ENCODE results near the gene KIAA1549.
"Not testable (repeated sequence)": the region's sequence is repeated elsewhere in the genome, so short reads cannot be mapped to it uniquely, and the experiment has no call there.

The KIAA1549 gene

GRCh38 chr7:138848056-138848980, 132.9 kb downstream of the KIAA1549 start:
- DNase-seq: no peak

- no peak for DNase-seq
Measured at GRCh38 chr7:138845711-138846110, 135.5 kb downstream of the KIAA1549 start.

DNA sequence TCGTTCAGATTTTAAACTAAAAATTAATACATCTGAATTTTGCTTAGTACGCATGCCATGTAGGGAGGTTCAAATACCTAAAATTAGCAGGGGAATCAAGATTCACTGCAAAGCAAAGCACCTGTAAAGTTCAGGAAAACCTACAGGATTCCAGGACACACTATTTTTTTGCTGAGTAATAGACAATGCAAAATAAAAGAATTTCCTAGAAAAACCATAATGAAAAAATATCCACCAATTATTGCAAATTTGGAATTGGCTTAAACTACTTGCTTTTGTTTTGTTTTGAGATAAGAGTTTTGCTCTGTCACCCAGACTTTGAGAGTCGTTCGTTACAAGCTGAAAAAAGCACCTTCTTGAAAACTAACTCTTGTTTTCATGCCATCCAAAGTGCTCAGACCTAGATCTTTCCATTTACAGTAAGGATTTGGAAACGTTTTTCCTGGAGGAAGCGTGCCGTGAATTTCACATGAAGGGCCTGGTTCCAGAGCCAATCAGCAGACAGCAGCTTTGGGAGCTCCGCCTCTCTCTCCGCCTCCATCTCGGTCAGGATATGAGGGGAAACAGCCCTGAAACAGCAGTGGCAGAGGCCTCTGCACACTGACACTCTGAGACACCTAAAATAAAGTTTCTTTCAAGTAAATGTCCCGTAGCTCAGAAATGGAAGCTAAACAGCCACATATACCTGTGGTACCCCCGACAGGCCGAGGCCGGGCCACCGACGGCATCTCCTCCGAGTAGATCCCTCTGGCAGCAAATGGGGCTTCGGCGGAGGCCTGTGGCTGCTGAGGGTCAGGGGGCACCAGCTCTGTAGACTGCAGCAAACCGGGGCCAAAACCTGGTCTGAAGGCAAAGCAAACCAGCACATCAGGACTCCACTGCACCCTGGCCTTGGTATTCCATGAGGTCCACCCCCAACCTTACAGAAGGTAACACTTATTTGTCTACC, 137.3 kb downstream of the KIAA1549 start:
- DNase-seq: no peak

GRCh38 chr7:138842111-138842510, 139.1 kb downstream of the KIAA1549 start:
- no peak for DNase-seq

GRCh38 chr7:138838166-138838565, 143.0 kb downstream of the KIAA1549 start:
- no peak for DNase-seq

DNA sequence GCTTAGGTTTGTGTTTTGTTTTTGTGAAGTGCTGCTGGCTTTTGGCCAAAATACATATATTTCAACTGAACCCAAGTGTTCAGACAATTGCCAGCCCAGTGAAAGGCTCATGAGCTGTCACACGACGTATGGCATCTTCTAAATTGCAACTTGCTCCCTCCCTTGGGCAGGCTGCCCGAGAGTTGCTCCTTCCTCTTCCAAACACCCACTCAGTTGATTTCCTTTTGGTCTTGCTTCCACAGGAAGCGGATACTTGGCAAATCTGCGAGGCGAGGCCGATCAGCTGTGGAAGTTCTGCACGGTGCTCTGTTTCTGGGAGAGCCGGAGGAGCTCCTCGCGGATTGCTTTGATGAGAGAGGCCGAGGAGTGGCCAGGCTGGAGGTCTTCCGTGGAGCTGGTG, 143.6 kb downstream of the KIAA1549 start:
- no peak for DNase-seq

- DNase-seq: no peak
Measured at GRCh38 chr7:138835087-138835486, 146.1 kb downstream of the KIAA1549 start.

GRCh38 chr7:138834583-138834982, 146.6 kb downstream of the KIAA1549 start:
- peak in 1 of 5 donors; percentile 82 for DNase-seq

DNA sequence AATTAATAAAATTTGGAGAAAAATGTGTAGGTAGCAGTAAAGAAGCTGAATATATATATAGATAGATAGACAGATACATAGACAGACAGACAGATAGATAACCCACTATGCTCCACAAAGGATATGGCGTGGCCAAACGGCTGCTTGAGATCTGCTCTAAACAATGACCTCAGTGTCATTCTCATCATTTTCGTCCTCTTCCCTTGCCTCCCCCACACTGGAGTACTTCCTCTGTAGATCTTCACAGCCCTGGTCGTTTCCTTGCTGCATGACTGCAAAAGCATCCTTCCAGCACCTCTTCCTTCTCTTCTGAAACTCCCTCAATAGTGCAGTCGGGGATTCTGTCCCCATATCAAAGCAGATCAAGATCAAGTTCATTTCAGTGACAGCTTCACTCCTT, 147.6 kb downstream of the KIAA1549 start:
- DNase-seq: peak in 1 of 5 donors; percentile 52

DNA sequence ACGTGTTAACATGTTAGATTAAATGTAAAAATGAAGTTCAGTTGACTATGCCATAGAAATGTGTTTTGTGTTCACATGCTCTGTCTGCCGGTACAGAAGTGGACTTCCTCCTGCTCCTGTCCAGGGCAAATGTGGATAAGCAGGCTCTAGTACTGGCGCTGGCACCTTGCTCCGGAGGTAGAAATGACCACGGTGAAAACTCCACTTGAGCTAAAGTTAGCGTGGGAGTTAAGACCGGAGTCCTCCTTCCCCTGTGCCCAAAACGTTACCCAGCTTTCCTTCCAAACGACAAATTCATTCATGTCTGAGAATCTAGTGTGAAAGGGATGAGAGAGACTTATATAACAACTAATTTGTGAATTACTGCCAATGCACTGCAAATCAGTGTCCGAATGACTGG, 148.2 kb downstream of the KIAA1549 start:
- DNase-seq: no peak

DNA sequence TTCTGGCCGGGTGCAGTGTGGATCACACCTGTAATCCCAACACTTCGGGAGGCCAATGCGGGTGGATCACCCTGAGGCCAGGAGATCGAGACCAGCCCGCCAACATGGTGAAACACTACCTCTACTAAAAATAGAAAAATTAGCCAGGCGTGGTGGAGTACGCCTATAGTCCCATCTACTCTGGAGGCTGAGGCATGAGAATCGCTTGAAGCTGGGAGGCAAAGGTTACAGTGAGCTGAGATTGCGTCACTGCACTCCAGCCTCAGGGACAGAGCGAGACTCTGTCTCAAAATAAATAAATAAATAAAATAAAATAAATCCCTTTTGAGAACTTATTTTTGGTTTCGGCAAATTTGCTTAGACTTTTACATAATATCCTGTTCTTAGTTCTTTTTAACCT, 151.9 kb downstream of the KIAA1549 start:
- no peak for DNase-seq

DNA sequence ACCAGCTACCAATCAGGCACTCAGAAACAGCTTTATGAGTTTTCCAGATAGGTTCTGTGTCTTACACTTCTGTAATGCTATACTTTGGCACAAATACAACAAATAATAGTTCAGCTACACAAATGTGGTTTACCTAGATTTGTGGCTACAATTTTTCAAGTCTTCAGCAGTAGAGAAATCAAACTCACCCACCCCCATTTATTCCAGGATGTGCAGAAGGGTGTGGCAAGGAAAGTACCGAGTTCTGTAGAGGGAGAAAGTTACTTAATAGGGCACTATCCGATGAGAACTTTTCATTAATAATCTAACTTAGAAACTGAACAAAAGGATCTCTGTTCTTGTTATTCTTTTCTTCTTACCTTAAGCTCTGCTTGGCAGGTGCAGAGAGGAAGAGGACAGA, 152.9 kb downstream of the KIAA1549 start:
- DNase-seq: no peak

DNA sequence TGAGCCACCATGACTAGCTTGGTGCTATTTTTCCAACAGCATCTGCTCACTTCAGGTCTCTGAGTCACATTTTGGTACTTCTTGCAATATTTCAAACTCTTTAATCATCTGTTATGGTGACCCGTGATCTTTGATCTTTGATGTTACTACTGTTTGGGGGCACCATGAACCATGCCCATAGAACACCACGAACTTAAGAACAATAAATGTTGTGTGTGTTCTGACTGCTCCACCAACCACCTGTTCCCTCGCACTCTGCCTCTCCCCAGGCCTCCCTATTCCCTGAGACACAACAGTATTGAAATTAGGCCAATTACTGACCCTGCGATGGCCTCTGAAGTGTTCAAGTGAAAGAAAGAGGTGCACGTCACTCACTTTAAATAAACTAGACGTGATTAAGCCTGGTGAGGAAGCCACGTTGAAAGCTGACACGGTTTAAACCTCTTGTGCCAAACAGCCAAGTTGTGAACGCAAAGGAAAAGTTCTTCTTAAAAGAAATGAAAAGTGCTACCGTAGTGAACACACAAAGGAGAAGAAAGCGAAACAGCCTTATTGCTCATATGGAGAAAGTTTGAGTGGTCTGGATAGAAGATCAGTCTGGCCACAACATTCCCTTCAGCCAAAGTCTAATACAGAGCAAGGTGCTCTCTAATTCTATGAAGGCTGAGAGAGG, 156.0 kb downstream of the KIAA1549 start:
- DNase-seq: peak in 1 of 5 donors; percentile 20

DNA sequence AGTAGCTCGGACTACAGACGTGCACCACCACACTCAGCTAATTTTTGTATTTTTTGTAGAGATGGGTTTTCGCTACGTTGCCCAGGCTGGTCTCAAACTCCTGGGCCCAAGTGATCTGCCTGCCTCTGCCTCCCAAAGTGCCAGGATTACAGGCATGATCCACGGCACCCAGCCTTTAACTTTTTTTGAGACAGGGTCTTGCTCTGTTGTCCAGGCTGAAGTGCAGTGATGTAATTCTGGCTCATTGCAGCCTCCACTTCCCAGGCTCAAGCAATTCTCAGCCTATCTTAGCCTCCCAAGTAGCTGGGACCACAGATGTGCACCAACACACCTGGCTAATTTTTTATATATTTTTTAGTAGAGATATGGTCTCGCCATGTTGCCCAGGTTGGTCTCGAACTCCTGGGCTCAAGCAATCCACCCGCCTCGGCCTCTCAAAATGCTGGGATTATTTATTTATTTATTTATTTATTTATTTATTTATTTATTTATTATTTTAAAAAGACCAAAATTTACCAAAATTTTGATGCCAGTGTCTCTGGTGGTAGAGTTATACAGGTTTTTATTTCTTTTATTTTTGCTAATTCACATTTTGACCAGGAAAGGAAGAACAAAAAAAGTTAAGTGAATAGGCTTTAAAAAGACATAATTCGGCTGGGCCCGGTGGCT, 158.2 kb downstream of the KIAA1549 start:
- DNase-seq: no peak

DNA sequence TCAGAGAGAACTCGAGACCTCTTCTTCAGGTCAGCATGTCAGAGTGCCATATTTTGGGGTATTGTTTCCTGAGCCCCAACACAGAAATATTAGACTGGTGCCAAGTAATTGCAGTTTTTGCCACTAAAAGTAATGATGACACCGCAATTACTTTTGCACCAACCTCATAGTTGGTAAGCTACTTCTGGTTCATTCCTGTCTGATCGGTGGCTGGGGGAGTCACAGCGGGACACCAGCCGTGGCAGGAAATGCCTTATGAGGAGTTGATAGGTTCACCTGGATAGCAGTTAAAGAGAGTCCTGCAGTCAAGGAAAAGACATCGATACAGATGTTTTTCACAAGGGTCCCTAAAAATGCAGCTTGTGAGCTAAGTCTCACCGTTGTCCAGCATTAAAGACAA, 159.3 kb downstream of the KIAA1549 start:
- no peak for DNase-seq

DNA sequence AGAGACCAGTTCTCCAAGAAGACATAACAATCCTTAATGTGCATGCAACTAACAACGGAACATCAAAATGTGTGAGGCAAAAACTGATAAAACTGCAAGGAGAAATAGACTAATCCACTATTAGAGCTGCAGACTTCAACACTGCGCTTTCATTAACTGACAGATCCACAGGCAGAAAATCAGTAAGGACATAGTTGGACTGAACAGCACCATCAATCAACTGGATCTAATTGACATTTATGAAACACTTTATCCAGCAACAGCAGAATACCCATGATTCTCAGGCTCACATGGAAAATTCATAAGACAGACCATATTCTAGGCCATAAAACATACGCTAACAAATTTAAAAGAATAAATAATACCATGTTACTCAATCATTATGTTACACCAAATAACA, 161.6 kb downstream of the KIAA1549 start:
- DNase-seq: no peak

- DNase-seq: peak in 1 of 5 donors; percentile 45
Measured at GRCh38 chr7:138816650-138817049, 164.5 kb downstream of the KIAA1549 start.

GRCh38 chr7:138814816-138815332, 166.3 kb downstream of the KIAA1549 start:
- peak in 1 of 5 donors; percentile 44 for DNase-seq

- peak in 1 of 5 donors; percentile 77 for DNase-seq
Measured at GRCh38 chr7:138813945-138814344, 167.2 kb downstream of the KIAA1549 start.

DNA sequence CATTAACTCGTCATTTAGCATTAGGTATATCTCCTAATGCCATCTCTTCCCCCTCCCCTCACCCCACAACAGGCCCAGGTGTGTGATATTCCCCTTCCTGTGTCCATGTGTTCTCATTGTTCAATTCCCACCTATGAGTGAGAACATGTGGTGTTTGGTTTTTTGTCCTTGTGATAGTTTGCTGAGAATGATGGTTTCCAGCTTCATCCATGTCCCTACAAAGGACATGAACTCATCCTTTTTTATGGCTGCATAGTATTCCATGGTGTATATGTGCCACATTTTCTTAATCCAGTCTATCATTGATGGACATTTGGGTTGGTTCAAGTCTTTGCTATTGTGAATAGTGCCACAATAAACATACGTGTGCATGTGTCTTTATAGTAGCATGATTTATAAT, 169.9 kb downstream of the KIAA1549 start:
- not testable (repeated sequence) for DNase-seq

DNA sequence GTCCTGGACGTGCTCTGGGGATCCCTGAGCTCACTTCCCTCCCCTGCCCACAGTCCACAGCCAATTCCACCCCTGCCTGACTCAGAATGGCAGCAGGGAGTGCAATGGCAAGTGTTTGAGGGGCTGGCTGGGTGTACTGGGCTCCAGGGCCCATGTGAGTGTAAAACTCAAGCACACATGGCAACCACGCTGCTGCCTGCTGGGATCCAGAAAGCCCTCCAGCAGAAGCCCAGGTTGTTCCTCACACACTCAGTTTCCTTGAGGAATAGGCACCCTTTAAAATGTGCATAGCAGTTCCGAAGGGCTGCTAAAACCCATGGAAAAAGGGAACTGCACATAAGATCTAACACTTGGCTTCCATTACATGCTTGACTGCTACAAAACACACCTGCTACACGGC, 171.8 kb downstream of the KIAA1549 start:
- DNase-seq: no peak

GRCh38 chr7:138804618-138805017, 176.6 kb downstream of the KIAA1549 start:
- DNase-seq: peak in 1 of 5 donors; percentile 19
